Fibroblast of mammary gland (primary cell): ENCODE data around the gene TMEM59L.

Experiments used
- DNase-seq: peaks from one replicate; pipeline ENCODE4 v3.0.0-alpha.2; 2010; ENCODE audit warnings: low read depth
- H3K4me3 ChIP-seq: 2 replicates; pipeline ENCODE4 v1.5.1; 2011; ENCODE audit warnings: low read depth, mild to moderate bottlenecking, low read length, moderate library complexity; ENCODE audit not compliant: control insufficient read depth
- CTCF ChIP-seq: conservative IDR thresholded peaks from 2 replicates; pipeline ENCODE4 v1.5.1; 2011; ENCODE audit warnings: low read depth, low read length, inconsistent platforms; ENCODE audit not compliant: control insufficient read depth, insufficient read depth

The TMEM59L gene

DNA sequence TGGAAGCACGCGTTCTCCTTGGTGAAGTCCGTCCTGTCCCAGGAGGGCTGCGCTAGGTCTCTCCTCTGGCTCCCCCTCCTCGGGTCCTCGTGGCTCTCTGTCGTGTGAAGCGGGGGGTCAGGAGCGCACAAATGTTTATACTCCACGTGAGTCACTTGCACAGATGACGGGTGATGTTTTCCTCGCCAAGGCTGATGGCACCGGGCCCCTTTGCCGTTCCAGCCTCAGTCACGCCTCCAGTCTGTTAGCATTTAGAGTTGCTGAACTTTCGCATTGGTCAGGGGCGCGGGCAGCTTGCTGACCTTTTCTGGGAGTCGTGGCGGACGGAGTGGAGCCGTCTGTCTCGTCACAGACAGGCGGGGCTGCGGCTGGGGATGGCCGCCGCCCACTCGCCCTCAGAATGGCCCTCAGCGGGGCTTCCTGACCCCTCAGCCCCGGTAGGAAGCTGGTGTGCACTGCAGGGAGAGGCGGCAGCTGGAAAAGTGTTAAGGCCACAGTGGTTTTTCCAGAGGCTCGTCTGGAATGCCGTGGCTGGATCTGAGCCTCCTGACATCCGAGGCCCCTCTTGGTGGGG is 37.9 kb downstream of the TMEM59L start:
- no peak for TF ChIP-seq CTCF
- no peak overlapping the region for H3K4me3 ChIP-seq
- peak; percentile 84 for DNase-seq

DNA sequence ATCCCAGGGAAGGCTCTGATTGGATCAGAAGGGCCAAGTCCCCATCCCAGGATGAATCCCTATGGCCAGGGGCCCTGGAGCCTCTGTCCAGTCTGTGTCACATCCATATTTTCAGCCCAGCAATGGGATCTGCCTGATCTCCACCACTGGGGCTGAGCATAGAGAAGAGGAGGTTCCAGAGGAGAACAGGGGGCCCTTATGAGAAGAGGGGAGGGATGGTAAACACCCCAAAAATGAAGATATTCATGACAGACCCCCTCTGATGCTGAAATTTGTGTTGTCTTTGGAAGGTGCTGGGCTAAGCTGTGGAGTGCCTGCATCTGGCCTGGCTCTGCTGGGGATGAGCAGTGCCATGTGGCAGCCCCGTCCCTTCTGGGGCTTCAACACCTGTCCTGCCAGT is 38.6 kb downstream of the TMEM59L start:
- no peak for DNase-seq
- TF ChIP-seq CTCF = no peak
- no peak overlapping the region for H3K4me3 ChIP-seq

GRCh38 chr19:18651733-18652132 is 39.1 kb downstream of the TMEM59L start:
- no peak for TF ChIP-seq CTCF
- H3K4me3 ChIP-seq = no peak overlapping the region
- DNase-seq = no peak

GRCh38 chr19:18653853-18654252 is 41.2 kb downstream of the TMEM59L start:
- no peak overlapping the region for H3K4me3 ChIP-seq
- DNase-seq = no peak
- no peak for TF ChIP-seq CTCF

GRCh38 chr19:18654469-18654868 is 41.8 kb downstream of the TMEM59L start:
- no peak for TF ChIP-seq CTCF
- no peak overlapping the region for H3K4me3 ChIP-seq

DNA sequence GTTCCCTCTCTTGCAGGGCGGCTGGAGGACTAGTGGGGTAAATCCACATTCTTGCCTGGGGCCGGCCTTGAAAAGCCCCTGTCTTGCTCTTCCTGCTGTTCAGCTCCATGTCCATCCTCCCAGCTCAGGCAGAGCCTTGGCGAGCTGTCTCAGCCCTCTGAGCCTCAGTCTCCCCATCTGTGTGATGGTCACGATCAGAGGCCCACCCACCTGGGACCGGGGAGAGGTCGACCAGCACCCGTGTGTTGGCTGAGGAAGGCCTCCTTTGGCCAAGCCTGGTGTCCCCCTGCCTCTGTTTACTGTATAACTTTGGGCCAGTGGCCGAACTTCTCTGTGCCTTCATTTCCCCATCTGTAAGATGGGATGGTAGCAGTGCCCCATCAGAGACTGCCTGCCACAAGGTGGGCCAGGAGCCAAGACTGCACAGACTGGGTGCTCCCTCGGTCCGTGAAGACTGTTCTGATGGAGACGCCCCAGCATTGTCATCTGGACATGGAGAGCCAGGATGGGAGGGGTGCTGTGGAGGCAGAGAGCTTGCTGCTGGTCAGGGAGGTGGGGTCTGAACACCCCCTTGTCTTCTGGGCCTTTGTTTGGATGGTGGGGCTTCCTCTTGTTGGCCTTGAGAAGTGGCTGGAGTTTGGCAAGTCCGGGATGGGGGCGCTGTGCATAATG is 42.6 kb downstream of the TMEM59L start:
- TF ChIP-seq CTCF = no peak
- DNase-seq = no peak
- no peak overlapping the region for H3K4me3 ChIP-seq

More at GRCh38 chr19:18654469-18654868, 41.8 kb downstream of the TMEM59L start:
- DNase-seq = no peak
